Ishikawa (cell line): ENCODE measurements around the gene SCAPER.

Experiments
- CEBPB ChIP-seq: IDR thresholded peaks from 2 replicates; pipeline ENCODE4 v1.6.1; 2012
- EGR1 ChIP-seq: IDR thresholded peaks from 2 replicates; pipeline ENCODE4 v1.6.1; 2012
- FOXM1 ChIP-seq: IDR thresholded peaks from 2 replicates; pipeline ENCODE4 v1.6.1; 2012; ENCODE audit warnings: low read depth, borderline replicate concordance
- YY1 ChIP-seq: IDR thresholded peaks from 2 replicates; pipeline ENCODE4 v1.6.1; 2012; ENCODE audit warnings: low read depth
- TF ChIP-seq, protein P1 (sequence below): IDR thresholded peaks from 2 replicates; pipeline ENCODE4 v1.6.1; 2012; ENCODE audit warnings: low read depth, mild to moderate bottlenecking

DNA sequence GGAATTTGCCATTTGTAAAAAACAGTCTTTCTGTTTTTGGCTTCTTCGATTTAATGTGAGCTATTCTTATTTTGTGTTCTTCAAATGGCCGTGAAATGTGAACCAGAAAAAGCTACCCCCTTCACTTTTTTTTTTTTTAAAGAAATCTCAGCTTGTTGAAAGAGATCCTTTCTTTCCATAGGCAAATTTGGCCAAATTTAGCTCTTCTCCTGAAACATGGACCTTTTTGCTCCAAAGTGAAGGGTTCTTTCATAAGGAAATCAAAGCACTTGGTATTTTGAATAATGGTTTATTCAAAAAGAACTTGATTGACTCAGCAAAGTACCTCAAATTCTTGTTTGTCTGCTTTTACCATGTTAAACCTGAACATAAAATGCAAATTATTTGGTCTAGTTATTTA, 36.5 kb upstream of the SCAPER start:
- TF ChIP-seq EGR1 (no peak), FOXM1 (no peak), YY1 (no peak), CEBPB (no peak)
- TF ChIP-seq, protein P1, sequence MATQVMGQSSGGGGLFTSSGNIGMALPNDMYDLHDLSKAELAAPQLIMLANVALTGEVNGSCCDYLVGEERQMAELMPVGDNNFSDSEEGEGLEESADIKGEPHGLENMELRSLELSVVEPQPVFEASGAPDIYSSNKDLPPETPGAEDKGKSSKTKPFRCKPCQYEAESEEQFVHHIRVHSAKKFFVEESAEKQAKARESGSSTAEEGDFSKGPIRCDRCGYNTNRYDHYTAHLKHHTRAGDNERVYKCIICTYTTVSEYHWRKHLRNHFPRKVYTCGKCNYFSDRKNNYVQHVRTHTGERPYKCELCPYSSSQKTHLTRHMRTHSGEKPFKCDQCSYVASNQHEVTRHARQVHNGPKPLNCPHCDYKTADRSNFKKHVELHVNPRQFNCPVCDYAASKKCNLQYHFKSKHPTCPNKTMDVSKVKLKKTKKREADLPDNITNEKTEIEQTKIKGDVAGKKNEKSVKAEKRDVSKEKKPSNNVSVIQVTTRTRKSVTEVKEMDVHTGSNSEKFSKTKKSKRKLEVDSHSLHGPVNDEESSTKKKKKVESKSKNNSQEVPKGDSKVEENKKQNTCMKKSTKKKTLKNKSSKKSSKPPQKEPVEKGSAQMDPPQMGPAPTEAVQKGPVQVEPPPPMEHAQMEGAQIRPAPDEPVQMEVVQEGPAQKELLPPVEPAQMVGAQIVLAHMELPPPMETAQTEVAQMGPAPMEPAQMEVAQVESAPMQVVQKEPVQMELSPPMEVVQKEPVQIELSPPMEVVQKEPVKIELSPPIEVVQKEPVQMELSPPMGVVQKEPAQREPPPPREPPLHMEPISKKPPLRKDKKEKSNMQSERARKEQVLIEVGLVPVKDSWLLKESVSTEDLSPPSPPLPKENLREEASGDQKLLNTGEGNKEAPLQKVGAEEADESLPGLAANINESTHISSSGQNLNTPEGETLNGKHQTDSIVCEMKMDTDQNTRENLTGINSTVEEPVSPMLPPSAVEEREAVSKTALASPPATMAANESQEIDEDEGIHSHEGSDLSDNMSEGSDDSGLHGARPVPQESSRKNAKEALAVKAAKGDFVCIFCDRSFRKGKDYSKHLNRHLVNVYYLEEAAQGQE, result no peak
